Stromal cell of bone marrow (primary cell): ENCODE data around the gene FGF12.

ENCODE experiments used
- DNase-seq: peaks from one replicate; pipeline ENCODE4 v3.0.0-alpha.2; 2012; ENCODE audit warnings: low read depth

FGF12 gene

DNA sequence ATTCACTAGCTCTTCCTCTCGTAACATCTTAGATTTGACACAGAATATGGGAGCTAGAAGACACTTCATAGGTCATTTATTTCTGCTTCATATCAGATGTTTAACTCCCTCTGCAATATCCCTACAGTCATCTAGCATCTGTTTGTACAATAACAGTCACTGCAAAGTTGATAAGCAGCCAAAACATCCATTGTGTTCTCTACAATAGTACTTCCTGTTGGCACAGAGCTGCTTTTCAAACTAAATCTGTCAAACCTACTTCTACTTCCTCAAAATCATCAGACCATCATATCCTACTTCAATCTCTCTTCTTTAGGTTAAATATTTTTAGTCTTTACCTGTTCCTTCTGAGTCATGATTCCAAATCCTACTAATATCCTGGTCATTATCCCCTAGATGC is 233.2 kb downstream of the FGF12 start:
- no peak for DNase-seq

GRCh38 chr3:192490720-192491119 is 236.6 kb downstream of the FGF12 start:
- DNase-seq = no peak

- no peak for DNase-seq
Observed at GRCh38 chr3:192489579-192489978, 237.8 kb downstream of the FGF12 start.

DNA sequence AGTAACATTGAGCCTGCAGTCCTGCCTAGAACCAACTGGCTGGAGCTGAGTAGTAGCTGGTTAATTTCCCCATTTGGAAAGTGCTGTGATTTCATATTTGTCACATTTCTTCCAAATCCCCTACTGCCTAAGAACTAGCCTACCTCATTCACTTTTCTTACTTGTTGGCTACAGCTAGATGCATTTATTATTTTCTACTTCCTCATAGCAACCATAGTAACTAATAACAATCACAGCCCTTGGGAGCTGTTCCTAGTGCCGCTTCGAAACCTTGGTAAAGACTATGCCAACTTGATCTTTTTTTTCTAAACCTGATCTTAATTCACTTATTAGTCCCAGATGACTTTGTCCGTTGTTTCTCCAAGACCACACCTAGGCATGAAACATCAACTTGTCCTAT is 240.3 kb downstream of the FGF12 start:
- no peak for DNase-seq

DNA sequence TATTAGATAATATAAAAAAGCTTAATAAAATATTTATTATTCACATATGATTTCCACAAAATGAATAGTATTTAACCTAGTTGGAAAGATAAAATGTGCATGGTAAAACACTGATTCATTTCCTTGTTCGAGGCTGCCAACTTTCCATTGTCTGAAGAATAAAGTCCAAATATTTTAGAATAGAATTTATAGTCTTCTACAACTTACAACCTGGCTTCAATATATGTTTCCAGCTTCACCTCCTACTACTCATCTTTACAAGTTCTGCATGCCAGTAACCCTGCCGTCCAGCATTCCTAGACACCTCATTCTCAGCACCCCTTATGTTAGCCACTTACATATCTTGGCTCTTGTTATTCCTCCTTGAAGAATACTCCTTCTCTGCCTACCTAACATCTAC is 244.5 kb downstream of the FGF12 start:
- peak; percentile 2 for DNase-seq

DNA sequence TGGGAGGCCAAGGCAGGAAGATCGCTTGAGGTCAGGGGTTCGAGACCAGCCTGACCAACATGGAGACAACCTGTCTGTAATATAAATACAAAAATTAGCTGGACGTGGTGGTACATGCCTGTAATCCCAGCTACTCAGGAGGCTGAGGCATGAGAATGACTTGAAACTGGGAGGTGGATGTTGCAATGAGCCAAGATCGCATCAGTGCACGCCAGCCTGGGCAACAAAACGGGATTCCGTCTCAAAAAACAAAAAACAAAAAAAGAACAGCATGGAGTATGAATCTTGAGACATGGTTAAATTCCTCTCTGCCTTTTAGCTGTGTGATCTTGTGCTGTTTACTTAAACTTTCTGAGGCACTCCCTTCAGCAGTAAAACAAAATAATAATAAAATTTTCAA is 244.9 kb downstream of the FGF12 start:
- DNase-seq = no peak

DNA sequence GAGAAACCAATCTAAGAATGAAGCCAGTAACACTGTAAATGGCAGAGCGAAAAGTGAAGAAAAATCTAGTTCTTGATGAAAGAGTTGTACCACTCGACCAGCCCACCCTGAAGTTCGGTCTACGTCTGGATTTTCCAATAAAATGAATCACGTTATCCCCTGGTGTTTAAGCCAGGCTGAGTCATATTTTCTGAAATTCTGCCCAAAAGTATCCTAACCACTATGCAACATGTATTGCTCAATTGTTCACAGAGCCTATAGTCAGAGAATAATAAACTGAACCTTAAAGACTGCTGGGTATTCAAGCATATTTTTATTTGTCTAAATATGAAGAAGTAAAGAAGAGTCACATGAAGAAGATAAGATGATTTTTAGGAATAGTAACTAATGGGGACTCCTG is 245.7 kb downstream of the FGF12 start:
- peak; percentile 47 for DNase-seq

DNA sequence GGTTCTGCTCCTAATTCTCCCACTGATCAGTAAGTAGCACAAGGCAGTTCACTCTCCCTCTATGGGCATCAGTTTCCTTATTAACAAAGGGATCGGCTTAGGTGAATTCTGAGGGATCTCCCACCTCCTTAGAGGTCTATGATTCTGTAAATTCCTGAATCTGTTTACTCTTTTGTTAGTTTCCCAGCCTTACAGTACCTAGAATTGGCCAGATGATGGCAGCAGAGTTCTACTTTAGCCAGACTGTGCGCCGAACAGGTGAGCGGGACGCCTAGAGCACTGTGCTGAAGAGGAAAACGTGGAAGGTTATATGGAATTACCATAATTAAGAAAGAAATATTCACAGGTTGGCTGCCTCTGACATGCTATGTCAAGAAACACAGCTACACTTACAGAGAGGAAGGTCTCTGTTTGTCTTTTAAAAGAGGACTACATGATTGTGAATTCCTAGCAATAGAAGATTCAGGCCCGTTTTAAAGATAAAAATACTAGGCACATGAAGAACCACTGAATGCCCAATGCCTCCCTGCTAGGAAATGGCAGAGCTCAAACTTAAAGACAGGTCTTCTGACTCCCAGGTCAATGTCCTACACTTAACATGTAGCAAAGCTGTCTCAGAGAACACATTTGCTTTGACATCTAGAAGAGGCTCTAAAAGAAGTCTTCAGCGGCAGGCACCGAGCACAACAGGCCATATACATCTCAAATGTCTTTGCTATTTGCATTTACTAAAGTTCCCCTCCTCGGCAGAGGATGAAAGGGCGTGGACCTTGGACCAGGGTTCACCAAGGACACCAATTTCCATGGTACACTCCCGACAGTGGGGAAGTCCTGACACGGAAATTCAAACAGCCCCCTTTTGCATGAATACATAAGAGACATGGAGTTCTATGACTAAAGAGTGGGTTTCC is 259.9 kb downstream of the FGF12 start:
- peak; percentile 10 for DNase-seq

GRCh38 chr3:192449036-192449435 is 278.3 kb downstream of the FGF12 start:
- DNase-seq = no peak

GRCh38 chr3:192445770-192446644 is 281.3 kb downstream of the FGF12 start:
- no peak for DNase-seq

GRCh38 chr3:192444791-192445106 is 282.6 kb downstream of the FGF12 start:
- no peak for DNase-seq

- peak; percentile 31 for DNase-seq
Observed at GRCh38 chr3:192444096-192444790, 283.1 kb downstream of the FGF12 start.

GRCh38 chr3:192435241-192435640 is 292.1 kb downstream of the FGF12 start:
- DNase-seq = no peak

DNA sequence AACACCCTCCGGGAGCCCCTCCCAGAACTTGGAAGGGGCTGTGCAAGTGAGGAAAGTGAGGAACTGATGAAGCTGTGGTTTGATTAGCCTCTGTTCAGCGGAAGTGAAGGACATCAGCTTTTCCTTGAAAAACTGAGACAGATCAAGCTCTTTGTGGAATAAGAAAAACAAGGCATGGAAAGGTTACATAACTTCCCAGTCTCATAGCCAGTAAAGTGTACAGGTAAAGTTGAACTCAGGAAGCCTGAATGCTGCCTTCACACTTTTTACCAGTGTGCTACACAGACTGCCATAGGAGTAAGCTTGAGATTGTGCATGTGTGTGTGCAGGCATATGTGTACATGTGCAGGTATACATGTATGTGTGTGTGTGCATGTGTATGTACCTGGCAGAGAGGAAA is 293.2 kb downstream of the FGF12 start:
- no peak for DNase-seq

GRCh38 chr3:192433704-192434103 is 293.6 kb downstream of the FGF12 start:
- no peak for DNase-seq

DNA sequence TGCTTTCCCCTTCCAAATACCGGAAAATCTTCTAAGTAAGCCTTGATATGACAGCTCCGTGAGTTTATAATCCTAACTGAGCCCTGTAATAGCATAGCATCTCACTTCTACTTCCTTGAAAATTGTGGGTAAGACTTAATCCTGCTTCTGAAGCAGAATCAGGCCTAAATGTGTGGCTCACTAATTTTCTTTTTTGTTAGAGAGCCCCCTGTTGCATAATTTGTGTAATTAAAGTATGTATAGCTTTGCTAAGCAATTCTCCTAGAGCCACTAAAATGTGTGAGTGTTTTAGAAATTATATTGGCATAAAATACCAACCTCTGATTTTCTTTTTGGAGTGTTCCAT is 304.4 kb downstream of the FGF12 start:
- no peak for DNase-seq

- DNase-seq = no peak
Observed at GRCh38 chr3:192422321-192422996, 304.9 kb downstream of the FGF12 start.

DNA sequence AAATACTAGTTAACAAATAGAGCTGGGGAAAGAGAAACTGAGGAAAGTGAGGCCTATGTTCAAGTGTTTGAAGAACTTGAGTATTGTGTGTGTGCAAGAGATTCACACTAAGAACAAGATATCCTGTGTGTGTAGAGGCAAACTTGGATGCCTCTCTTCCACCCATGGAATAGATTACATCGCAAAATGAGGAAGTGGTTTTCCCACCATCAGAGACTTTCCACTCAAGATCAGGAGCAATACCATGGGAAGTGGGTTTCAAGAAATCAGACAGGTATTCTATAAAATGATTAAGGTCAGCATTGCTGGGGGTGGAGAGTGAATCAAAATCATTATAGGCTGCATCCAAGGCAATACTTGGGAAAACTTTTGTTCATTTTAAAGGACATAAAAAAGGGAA is 308.0 kb downstream of the FGF12 start:
- DNase-seq = no peak

DNA sequence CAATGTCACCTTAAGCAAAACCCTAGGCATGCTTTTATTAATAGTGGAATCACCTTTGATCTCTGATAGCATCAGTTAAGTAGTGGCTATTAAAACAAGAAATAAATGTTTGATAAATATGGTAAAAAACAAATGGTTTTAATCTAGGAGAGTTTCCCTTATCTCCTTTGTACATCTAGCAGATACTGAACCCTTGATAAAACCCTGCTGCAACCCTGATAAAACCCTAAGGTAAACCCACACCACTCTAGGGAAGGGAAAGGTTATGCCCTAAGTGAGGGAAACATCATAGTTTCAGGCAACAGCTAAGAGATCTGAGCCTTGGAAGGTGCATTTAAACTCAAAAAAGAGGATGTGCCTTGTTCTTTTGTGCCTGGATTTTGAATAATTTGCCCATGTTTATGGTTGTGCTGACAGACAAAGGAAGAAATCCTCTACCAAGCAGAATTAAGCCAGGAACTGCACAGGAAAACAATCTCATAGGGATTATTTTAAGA is 309.7 kb downstream of the FGF12 start:
- DNase-seq = no peak

DNA sequence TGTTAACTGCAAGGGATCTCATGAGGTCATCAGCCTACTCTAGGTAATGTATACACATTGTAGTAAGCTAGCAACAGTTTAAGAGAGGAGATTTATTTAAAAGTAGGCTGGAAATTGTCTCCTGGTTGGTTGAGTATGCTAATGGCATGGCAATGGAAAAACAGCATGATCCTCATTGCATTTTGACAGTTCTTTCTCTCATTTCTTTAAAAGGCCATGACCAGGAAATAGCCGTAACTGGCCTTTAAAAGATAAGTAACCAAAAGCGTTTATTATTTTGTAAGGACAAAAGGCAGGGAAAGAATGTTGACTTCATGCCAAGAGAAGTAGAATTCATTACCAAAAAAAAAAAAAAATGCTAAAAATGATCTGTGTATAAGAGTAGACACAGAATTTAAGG is 310.3 kb downstream of the FGF12 start:
- no peak for DNase-seq

DNA sequence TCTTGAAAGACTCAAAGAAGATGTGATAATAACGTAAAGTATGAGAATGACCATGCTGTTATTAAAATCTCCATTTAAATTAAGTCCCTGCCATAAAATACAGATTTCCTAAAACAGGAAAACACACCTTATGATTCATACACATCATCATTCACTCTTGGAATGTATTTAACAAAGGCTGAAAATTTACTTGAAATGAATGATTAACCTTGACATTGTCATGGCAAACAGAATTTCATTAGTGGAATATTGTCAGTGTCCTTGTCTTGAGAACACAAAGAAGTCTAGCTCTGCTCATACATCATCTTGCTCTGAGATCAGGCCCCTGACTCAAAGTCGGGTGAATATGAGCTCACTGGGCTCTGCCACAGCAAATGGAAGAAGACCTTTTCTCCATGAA is 313.9 kb downstream of the FGF12 start:
- no peak for DNase-seq

- no peak for DNase-seq
Observed at GRCh38 chr3:192410684-192410960, 316.7 kb downstream of the FGF12 start.
